Erythroblast (primary cell): ENCODE results near the gene ERGIC1.
"Not testable (repeated sequence)": the region's sequence is repeated elsewhere in the genome, so short reads cannot be mapped to it uniquely, and the experiment has no call there.

Source experiments
- DNase-seq, 2 experiments: peaks; one replicate each; lab custom pipeline; 2025; lab: John Stamatoyannopoulos, UW
- GATA1 ChIP-seq: IDR thresholded peaks from 2 replicates; pipeline ENCODE4 v1.6.1; 2011; ENCODE audit warnings: low read depth, mild to moderate bottlenecking, control low read depth, low read length, moderate library complexity
- POLR2A ChIP-seq: IDR thresholded peaks from 2 replicates; pipeline ENCODE4 v1.6.1; 2011; ENCODE audit warnings: mild to moderate bottlenecking, low read length

ERGIC1 gene

DNA sequence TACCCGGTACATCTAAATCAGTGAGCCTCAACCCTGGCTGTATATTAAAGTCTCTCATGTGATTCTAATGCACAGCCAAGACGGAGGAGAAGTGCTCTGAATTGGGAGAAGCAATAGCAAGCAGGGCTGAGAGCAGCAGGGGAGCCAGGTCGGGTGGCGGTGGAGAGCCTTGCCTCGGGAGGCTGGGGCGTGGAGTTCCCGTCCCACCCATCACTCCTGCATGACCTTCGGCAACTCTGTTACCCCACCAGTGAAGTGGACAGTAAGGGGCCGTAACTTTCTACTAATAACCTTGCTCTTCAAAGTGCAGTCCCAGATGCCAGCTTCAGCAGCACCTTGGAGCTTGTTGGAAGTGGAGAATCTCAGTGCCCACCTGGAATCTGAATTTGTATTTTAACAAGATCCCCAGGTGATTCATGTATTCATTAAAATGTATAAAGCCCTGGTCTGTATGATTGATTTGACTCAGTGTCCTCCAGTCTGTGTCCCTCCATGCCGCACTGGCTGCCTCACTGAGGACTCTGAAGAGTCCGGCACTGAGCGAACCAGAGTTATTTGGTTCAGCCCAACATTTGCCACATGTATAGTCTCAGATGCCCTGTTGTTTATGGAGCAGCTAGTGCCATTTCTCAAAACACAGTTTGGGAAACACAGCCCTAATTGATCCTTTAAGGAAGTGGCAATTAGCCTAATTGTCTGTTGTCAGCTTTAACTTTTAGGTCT, 6.5 kb downstream of the ERGIC1 start:
- no peak for DNase-seq
- TF ChIP-seq POLR2A (no peak), GATA1 (no peak)

- TF ChIP-seq POLR2A (no peak), GATA1 (no peak)
- no peak for DNase-seq
Measured at GRCh38 chr5:172841256-172841655, 7.2 kb downstream of the ERGIC1 start.

DNA sequence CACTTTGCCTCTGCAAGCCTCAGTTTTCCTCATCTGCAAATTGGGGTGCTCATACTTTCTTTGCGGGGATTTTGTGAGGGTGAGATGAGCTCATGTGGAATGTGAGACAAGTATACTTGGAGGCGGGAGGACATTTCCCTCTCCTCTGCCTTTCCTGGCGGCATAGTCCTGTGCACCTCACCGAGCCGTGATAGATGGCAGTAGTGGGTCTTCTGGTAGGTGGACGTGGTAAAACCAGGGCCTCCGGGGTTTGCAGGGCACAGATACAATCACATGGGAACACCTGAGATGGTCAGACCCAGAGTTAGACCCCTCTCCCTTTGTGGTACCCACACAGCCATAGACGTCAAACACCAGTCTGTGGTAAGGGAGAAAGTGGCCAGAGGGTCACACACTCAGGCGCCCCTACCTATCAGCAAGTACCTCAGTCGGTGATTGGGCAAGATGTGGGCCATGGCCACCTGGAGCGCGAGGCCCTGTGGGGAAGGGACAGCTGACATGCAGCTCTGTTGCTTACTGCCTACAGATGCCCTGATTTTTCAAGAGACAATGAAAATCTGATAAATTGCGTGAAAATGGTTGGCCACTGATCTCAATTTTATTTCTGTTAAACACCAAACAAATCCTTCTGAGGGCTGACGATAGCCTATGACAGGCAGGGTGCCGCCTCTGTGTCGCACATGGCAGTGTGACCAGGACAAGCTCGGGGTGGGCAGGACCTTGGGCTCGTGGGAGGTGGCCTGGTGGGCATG, 9.9 kb downstream of the ERGIC1 start:
- TF ChIP-seq POLR2A (no peak), GATA1 (no peak)

GRCh38 chr5:172844577-172844838, 10.5 kb downstream of the ERGIC1 start:
- no peak for DNase-seq
- no peak for TF ChIP-seq GATA1
- TF ChIP-seq POLR2A, result no peak

More for the DNA sequence above, 9.9 kb downstream of the ERGIC1 start:
- DNase-seq, result no peak

DNA sequence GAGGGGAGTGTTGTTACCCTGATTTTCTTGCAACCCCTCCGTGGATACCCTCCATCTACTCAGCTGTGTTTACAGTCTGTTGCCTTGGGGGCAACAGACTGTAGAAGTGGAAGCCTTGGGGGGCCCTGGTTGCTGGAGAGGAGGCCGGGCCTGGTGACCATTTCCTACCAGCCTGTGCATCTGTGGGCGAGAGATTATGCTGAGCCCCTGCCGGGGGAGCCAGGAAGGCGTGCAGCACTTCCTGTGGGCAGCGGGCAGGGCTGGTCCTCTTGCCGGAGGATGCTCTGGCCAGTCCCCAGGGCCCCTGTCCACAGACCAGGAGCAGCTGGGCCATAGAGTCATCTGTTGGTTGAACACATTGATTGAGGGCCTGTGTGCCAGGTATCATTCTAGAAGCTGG, 11.1 kb downstream of the ERGIC1 start:
- TF ChIP-seq GATA1 (no peak), POLR2A (no peak)
- no peak for DNase-seq

DNA sequence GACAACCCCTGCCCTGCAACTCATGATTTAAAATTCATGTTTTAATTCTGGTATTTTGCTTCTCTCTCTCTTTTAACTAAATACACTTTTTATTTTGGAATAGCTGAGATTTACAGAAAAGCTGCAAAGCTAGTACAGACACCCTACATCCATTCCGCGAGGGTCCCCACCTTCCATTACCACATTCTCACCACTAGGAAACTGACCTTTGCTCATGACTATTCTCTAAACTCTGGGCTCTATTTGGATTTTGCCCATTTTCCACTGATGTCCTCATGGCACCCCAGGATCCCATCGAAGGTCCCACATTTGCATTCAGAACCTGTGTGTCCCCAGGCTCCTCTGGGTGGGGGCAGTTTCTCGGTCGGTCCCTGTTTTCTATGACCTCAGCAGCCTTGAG, 11.5 kb downstream of the ERGIC1 start:
- no peak for DNase-seq
- TF ChIP-seq POLR2A (no peak), GATA1 (no peak)

GRCh38 chr5:172846249-172846648, 12.2 kb downstream of the ERGIC1 start:
- no peak for DNase-seq
- no peak for TF ChIP-seq GATA1
- TF ChIP-seq POLR2A, result no peak

DNA sequence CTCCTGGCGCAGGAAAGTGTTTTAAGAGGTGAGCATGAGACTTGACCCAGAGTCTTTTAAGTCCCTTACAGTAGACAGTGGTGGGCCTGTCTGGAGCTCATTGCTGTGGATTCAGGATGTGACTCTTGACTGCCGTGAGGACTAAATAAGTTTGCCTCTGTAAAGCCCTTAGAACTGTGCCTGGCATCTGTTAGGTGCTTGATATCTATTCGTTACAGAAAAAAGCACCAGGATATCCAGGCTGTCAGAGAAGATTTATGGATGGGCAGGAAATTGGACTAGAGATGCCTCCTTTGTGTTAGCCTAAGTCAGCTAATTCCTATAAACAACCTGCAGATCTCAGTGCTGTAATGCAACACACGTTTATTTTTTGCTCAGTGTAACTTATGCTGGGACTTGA, 12.6 kb downstream of the ERGIC1 start:
- no peak for DNase-seq
- TF ChIP-seq GATA1, result no peak
- no peak for TF ChIP-seq POLR2A

GRCh38 chr5:172847584-172847983, 13.5 kb downstream of the ERGIC1 start:
- not testable (repeated sequence) for DNase-seq

- DNase-seq, result no peak
- no peak for TF ChIP-seq POLR2A
Measured at GRCh38 chr5:172848419-172848818, 14.4 kb downstream of the ERGIC1 start.

GRCh38 chr5:172849606-172850453, 15.8 kb downstream of the ERGIC1 start:
- TF ChIP-seq POLR2A, result no peak
- no peak for TF ChIP-seq GATA1
- DNase-seq, result peak; percentile 30 to 64

GRCh38 chr5:172850454-172850797, 16.4 kb downstream of the ERGIC1 start:
- TF ChIP-seq POLR2A (no peak), GATA1 (no peak)
- DNase-seq, result no peak

DNA sequence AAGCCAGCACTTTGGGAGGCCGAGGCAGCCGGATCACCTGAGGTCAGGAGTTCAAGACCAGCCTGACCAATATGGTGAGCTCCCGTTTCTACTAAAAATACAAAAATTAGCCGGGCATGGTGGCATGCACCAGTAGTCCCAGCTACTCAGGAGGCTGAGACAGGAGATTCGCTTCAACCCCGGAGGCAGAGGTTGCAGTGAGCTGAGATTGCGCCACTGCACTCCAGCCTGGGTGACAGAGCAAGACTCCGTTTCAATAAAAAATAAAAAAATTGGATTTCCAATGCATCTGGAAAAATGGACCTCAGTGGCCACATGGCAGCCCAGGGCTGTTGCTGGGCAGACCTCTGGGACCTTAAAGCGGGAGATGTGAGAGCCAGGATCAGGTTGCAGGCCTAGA, 17.2 kb downstream of the ERGIC1 start:
- not testable (repeated sequence) for DNase-seq
